Forelimb muscle (tissue), 1 donor: Measurements from ENCODE around the gene BMP8B. TPM values are rescaled to one million over a fixed set of nuclear protein-coding genes. Genes with fewer than 3 reads are reported as not detected.
"Not testable (repeated sequence)": the region's sequence is repeated elsewhere in the genome, so short reads cannot be mapped to it uniquely, and the experiment has no call there.

Source experiments
- DNase-seq: peaks from one replicate; pipeline ENCODE4 v3.0.0-alpha.2; 2013; ENCODE audit warnings: low read depth
- polyA plus RNA-seq: library from polyadenylated mRNA; unstranded; fragments of 120-200 nt; gene quantifications from one replicate; pipeline ENCODE4 v1.2.1, GENCODE V29; 2013; ENCODE audit not compliant: insufficient read length

The BMP8B gene, protein sequence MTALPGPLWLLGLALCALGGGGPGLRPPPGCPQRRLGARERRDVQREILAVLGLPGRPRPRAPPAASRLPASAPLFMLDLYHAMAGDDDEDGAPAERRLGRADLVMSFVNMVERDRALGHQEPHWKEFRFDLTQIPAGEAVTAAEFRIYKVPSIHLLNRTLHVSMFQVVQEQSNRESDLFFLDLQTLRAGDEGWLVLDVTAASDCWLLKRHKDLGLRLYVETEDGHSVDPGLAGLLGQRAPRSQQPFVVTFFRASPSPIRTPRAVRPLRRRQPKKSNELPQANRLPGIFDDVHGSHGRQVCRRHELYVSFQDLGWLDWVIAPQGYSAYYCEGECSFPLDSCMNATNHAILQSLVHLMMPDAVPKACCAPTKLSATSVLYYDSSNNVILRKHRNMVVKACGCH
- 1.3 TPM for polyA plus RNA-seq

DNA sequence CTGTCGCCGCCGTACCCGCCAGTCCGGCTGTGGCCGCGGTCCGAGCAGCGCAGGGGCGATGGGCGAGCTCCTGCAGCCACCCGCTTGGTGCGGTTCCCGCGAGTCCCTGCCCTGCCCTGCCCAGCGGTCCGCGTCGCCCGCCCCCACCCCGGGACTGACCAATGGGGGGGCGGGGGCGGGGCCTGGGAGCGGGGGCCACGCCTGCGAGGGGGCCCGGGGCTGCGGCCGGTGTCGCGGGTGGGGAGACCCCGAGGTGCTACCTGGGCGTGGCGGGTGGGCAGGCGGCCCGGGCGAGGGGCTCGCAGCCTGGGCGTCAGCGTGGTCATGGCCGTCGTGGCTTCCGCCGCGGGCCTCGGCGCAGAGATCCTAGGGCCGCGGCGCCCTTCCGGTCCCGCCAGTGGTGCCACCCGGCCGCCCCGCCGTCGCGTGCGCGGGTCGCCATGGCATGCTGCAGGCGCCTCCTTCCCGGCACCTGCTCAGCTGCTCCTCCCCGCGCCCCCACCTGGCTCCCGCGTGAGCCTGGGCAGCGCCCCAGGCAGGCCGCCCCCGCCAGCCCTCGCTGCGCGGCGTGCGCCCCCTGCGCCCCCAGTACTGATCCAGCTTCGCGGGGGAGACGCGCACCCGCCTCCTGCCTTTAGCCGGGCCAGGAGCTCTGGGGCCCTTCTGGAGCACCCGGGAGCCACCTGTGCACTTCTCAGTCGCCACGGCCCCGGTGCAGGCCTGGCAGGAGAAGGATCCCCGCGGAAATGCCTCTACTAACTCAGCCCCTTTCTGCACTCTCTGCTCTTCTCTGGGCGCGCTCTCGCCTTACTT, at the start of gene BMP8B:
BMP8B (minus strand) TSS at position 108 of the 813 bp plus-strand sequence. CDS start 380 bp downstream, outside the sequence.
- DNase-seq, result no peak

DNA sequence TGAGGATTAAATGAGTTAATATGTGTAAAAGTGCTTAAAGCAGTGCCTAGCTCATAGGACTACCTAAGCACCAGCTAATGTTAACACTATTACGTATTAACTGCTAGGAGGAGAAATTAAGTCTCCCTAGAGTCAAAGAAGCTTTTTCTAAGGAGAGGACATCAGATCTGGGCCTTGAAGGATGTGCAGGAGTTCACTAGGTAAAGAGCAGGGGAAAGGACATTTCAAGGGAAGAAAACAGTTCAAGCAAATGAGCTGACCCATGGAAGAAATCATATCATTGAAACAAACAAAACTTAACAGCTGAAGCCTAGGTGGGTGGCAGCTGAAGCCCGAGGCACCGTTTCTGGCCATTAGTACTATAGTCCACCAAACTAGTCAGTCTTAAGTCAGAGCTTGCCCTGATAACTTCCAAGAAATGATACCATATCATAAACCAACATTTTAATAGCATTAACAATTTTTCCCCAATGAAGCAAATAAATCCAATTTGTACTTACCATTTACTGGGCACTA, 48.0 kb upstream of the BMP8B start:
- no peak for DNase-seq

DNA sequence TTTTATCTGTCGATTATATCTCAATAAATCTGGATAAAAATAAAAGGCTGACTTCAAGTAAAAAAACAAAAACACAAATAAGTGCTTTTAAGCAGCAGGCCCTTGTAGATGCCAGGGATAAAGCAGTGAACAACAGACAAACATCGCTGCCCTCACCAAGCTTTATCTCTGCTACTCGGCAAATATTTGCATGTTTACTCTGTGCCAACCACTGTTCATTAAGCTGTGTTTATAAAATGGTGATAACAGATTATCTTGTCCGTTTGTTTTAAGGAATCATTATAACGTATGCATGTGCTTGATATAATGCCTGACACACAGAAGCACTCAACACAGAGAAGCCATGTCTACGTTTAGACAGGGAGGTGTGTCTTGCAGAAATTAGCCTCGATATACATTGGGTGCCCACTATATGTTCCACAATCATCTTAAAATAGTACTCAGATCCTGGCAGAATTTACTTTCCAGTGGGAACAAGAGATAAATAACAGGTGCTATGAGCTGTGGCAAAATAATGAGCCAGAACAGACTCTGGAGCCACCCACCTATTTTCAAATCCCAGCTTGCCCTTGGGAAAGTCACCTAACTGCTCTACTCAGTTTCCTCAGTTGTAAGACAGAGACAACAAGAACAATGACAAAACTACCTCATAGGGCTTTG, 47.4 kb upstream of the BMP8B start:
- DNase-seq, result no peak

DNA sequence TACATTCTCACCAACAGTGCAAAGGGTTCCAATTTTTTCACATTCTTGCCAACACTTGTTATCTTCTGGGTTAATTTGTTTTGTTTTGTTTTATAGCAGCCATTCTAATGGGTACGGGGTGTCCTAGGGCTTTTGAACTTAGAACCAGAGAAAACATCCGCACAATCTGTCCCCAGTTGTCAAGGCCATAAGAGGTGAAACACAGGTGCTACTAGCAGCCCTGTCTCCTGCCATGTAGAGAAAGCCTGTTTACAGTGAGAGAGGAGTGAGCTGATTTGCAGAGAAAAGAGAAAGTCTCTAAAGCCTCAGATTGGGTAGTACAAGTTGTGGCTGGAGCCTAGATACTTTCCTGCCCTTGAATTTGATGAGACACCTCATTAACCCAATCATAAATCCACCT, 46.4 kb upstream of the BMP8B start:
- DNase-seq, result no peak

- no peak for DNase-seq
These were observed 45.1 kb upstream of the BMP8B start for GRCh38 chr1:39833621-39834385.

DNA sequence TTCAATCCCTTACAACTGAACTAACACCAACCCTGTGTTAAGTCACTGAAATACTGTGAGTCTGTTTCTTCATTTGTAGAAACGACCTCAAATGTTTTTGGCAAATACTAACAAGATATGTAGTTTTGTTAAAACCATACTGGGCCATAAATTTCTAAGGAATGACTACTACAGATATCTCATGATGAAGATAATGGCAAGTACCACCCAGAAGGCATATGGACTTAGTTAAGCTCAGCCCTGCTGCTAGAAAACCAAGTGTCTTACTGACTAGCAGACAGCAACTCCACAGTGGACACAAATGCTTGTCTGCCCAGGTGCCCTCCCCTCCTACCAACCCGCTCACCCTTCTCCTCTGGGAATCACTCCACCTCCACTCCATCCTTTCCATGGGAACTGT, 44.5 kb upstream of the BMP8B start:
- no peak for DNase-seq

- no peak for DNase-seq
These were observed 43.6 kb upstream of the BMP8B start for GRCh38 chr1:39832294-39832693.

GRCh38 chr1:39829791-39830533, 41.3 kb upstream of the BMP8B start:
- no peak for DNase-seq

DNA sequence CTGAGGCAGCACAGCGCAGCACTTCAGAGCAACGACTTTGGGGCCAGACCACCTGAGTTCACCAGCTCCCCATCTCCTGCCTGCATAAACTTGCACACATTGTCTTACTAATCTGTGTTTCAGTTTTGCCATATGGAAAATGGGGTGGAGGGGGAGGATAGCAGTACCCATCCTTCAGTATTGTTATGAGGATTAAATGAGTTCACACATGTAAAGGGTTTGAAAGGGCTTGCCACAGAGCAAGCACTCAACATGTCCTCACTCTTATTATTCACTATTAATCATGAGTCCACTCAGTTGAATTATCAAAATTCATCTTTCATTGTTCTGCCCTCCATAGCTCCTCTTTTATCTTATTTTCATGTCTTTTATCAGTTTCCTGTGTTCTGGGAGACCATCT, 40.1 kb upstream of the BMP8B start:
- DNase-seq, result no peak

- DNase-seq, result not testable (repeated sequence)
These were observed 39.6 kb upstream of the BMP8B start for GRCh38 chr1:39828255-39828654.

GRCh38 chr1:39827201-39827600, 38.5 kb upstream of the BMP8B start:
- DNase-seq, result no peak

DNA sequence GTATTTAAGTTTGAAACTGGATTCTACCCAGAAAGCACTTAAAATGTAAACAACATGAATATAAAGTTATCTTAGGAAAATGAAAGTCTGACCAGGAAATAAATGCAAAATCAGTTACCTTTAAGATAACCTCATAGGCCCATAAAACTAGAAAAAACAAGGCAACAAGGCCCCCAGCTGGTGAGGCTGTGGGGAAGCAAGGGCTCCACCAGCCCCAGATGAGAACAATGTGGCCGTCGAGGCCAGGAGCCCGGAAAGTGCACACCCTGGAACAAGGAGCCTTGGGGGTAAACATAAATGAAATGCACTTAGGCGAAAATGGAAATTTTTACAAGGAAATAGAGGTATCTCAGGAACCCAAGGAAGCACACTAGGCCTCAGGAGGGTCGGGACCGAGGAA, 37.9 kb upstream of the BMP8B start:
- no peak for DNase-seq

- DNase-seq, result no peak
These were observed 36.8 kb upstream of the BMP8B start for GRCh38 chr1:39825432-39825941.

GRCh38 chr1:39823450-39823849, 34.8 kb upstream of the BMP8B start:
- not testable (repeated sequence) for DNase-seq

DNA sequence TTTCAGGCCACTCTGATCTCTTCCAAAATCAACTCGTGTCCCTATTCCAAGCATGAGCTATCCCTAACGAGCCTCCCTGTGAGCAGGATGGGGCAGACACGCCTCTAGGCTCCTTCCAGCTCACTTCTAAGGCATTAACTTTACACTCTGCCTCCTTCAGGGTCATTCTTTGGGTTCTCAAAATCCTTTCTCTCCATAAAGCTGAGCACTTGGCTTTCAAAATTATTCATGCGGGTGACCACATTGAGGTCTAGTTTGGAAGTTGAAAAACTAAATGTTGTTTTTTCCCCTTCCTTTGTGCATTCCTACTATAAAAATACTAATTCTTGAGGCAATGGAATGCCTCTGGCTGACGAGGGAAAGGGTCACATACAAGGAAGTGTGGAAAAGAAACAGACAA, 33.5 kb upstream of the BMP8B start:
- DNase-seq, result no peak

- DNase-seq, result no peak
These were observed 30.6 kb upstream of the BMP8B start for GRCh38 chr1:39819091-39819812.

DNA sequence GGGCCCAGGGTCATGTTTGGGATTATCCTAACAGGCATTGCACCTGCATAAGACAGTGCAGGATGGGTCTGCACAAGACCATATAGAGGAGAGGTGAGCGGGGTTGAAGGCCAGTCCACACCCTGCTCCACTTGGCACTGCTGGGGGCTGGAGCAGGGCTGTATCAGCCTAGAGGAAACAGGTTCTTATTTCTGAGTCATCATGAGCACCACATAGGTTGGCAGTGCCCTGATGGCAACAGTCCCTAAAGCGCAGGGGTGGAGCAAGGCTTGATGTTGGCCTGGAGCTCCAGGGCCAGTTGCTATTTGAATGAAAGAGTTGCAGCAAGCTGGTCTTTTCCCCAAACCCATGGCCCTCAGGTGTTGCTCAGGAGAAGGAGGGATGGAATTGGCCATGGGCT, 29.8 kb upstream of the BMP8B start:
- no peak for DNase-seq

DNA sequence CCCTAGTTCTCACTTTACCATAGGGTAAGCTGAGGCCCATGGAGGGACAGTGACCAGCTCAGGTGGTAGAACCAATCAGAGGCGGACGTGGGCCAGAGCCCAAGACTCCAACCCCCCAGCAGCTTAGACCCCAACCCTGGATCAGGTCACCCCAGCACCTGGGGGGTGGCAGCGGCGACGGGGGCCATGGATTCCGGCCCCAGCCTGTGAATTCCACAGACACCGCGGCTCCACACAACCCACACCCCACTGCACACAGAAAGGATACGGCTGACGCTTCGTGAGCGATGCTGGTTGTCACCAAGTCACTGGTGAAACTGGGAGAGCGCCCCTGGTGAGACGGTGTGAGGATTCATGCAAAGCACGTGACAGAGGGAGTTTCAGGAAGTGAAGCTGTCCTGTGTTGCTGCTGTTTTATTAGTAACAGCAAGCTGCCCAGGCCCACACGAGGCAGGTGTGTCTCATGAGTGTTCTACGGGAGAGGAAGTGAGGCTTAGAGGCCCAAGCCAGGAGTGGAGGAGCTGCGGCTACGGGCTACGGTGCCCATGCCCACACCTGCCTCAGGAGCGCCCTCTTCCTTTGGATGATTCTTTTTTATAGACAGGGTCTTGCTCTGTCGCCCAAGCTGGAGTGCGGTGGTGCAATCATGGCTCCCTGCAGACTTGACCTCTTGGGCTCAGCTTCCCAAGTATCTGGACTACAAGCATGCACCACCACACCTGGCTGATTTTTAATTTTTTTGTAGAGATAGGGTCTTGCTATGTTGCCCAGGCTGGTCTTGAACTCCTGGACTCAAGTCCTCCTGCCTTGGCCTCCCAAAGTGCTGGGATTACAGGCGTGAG, 28.6 kb upstream of the BMP8B start:
- not testable (repeated sequence) for DNase-seq
